AG04450 (cell line): ENCODE results near the gene TAS1R2. TPM values are rescaled to one million over a fixed set of nuclear protein-coding genes. Genes with fewer than 3 reads are reported as not detected.

Experiments used
- CTCF ChIA-PET: fragments of 300-600, 350-600 bp; formaldehyde crosslinking; extraction: SDS; loops from one replicate; lab custom pipeline; 2022; ENCODE audit warnings: antibody characterized with exemption, inconsistent platforms; lab: Charles Lee
- POLR2A ChIA-PET: fragments of 350-600 bp; formaldehyde crosslinking; extraction: SDS; loops from one replicate; lab custom pipeline; 2021; ENCODE audit warnings: antibody characterized with exemption, inconsistent platforms; lab: Yijun Ruan, JAX
- DNase-seq: peaks from one replicate; pipeline ENCODE4 v3.0.0-alpha.2; 2011; ENCODE audit warnings: low read depth, low spot score
- H3K27ac ChIP-seq: one replicate; pipeline ENCODE4 v1.5.1; 2012; ENCODE audit warnings: low read depth, low read length, control low read depth
- H3K27me3 ChIP-seq: one replicate; pipeline ENCODE4 v1.6.0; 2012; ENCODE audit warnings: low read length; ENCODE audit not compliant: control insufficient read depth, insufficient read depth
- H3K4me3 ChIP-seq: 2 replicates; pipeline ENCODE4 v1.5.1; 2011; ENCODE audit warnings: mild to moderate bottlenecking, low read depth, low read length, control low read depth
- H3K9me3 ChIP-seq: 2 replicates; pipeline ENCODE4 v1.5.1; 2012; ENCODE audit warnings: low read length; ENCODE audit not compliant: control insufficient read depth, insufficient read depth
- CTCF ChIP-seq: IDR thresholded peaks from 2 replicates; pipeline ENCODE4 v1.5.1; 2011; ENCODE audit warnings: low read depth, low read length, control low read depth, inconsistent platforms
- polyA plus RNA-seq: library from polyadenylated mRNA; depleted of rRNA; stranded (reverse); fragments of >200 nt; gene quantifications from 2 replicates; pipeline ENCODE4 v1.2.3, GENCODE V29; 2011

The TAS1R2 gene
- polyA plus RNA-seq, 1 experiment = not detected

- Histone ChIP-seq H3K9me3 (no peaks in the 10 kb centered on the region; the same call in 1 of the 2 replicates), H3K27ac (peak within 1 kb of the TSS; percentile 92), H3K4me3 (peak within 1 kb of the TSS; percentile 90), H3K27me3 (no peaks in the 10 kb centered on the region)
- no peak for TF ChIP-seq CTCF
- POLR2A ChIA-PET = interaction anchor here (0.8 to 1.5 kb wide), 5 partner anchors 22 to 189 kb away, joined by 3 to 7 read pairs (median 3); no protein-coding TSS in a partner anchor
- peak; percentile 95 for DNase-seq
- CTCF ChIA-PET = interaction anchor here (1.2 to 2.4 kb wide), 5 partner anchors 10 to 305 kb away, joined by 3 to 34 read pairs (median 5); no protein-coding TSS in a partner anchor
Observed at GRCh38 chr1:18902523-18903290, 43.2 kb upstream of the TAS1R2 start, which contains the start of gene ALDH4A1. Gene ALDH4A1 (minus strand): TSS chr1:18902555. CDS start chr1:18902523, 32 bp downstream.

GRCh38 chr1:18901952-18902522 lies 42.6 kb upstream of the TAS1R2 start:
- TF ChIP-seq CTCF = no peak
- DNase-seq = no peak
- CTCF ChIA-PET = interaction anchor here (1.2 to 3.1 kb wide), 6 partner anchors 9 to 305 kb away, joined by 3 to 34 read pairs (median 5); no protein-coding TSS in a partner anchor
- Histone ChIP-seq H3K27ac (peak overlapping the region; percentile 92), H3K9me3 (no peaks in the 10 kb centered on the region; the same call in 1 of the 2 replicates), H3K4me3 (peak overlapping the region; percentile 90), H3K27me3 (no peaks in the 10 kb centered on the region)
- POLR2A ChIA-PET = interaction anchor here (1.0 to 1.5 kb wide), 4 partner anchors 22 to 151 kb away, joined by 3 to 7 read pairs (median 4); no protein-coding TSS in a partner anchor

DNA sequence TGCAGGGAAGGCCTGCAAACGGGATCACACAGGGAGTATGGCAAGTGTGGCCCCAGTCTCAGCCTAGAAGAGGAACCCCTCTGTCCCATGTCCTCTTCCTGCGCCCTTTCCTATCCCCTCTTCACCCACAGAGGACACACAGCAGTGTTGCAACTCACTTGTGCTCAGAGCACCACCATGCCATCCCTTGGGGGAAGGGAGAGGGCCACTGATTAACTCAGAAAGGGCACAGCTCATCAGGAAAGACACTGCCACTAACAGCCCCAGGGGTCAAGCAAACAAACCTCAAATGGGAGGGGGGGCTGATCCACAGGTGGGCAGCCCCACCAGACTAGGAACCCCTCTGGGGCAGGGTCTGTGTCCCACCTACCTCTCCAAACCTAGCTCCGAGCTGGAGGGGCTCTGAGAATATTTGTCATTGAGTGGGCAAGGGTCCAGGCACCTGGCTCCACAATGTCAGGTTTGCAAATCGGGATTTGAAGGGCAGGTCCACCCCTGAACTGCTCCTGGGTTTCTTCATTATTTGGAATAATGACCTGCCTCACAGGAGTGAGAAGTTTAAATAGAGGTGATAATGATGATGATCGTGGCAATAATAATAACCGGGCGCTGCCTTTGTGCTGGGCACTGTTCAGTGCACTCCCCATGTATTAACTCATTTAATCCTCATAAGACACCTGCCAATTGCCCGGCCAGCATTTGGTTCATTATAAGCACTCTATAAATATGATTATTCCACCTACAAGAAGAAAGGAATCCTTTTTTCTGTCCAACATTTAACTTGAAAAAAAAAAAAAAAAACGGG lies 41.9 kb upstream of the TAS1R2 start:
- no peak for DNase-seq
- no peak for TF ChIP-seq CTCF
- Histone ChIP-seq H3K4me3 (peak overlapping the region; percentile 90), H3K9me3 (no peaks in the 10 kb centered on the region; the same call in 1 of the 2 replicates), H3K27me3 (no peaks in the 10 kb centered on the region), H3K27ac (no peak overlapping the region)
- ChIA-PET POLR2A (interaction anchor here (1.5 kb wide), 1 partner anchor 48 kb away, joined by 4 read pairs; no protein-coding TSS in a partner anchor), CTCF (interaction anchor here (1.9 to 3.1 kb wide), 2 partner anchors 8 to 11 kb away, joined by 5 to 19 read pairs; no protein-coding TSS in a partner anchor)

DNA sequence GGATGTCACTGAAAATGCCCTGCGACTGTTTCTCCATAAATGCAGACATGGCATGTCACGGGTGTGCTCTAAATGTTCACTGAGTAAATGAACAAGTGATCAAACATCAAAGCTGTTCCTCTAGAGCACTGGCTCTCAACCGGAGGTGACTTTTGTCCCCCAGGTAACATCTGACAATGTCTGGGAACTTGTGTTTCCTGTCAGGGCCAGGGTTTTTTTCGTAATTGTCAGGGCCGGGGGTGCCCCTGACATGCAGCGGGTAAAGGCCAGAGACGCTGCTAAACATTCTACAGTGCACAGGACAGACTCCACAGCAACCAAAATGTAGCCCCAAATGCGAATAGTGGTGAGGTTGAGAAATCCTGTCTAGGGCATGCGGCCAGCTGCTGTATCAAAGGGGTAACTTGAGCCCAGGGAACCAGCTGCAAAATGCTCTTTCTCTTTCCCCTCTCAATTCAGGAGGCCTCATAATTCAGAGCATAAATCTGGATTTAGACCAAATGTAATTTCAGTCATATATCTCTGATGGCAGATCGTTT lies 40.9 kb upstream of the TAS1R2 start:
- no peak for TF ChIP-seq CTCF
- Histone ChIP-seq H3K9me3 (no peaks in the 10 kb centered on the region; the same call in 1 of the 2 replicates), H3K4me3 (no peak overlapping the region), H3K27me3 (no peaks in the 10 kb centered on the region), H3K27ac (no peak overlapping the region)
- no peak for DNase-seq
- ChIA-PET CTCF (interaction anchor here (3.1 kb wide), 1 partner anchor 12 kb away, joined by 19 read pairs; no protein-coding TSS in a partner anchor), POLR2A (no interaction called here)
